ENCODE results near the gene FOLR1.
"Not testable (repeated sequence)": the region's sequence is repeated elsewhere in the genome, so short reads cannot be mapped to it uniquely, and the experiment has no call there.

The FOLR1 gene

DNA sequence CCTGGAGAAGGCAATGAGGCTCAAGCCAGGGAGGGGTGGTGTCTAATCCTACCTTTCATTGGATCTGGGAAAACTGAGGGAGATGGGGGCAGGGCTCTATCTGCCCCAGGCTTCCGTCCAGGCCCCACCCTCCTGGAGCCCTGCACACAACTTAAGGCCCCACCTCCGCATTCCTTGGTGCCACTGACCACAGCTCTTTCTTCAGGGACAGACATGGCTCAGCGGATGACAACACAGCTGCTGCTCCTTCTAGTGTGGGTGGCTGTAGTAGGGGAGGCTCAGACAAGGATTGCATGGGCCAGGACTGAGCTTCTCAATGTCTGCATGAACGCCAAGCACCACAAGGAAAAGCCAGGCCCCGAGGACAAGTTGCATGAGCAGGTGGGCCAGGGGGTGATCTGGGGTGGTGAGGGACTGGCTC lies at the start of gene FOLR1:
TSS of gene FOLR1 (plus strand) at position 180 of the 421 bp plus-strand sequence. CDS start at position 214, 34 bp downstream.
- DNase-seq = no peak

DNA sequence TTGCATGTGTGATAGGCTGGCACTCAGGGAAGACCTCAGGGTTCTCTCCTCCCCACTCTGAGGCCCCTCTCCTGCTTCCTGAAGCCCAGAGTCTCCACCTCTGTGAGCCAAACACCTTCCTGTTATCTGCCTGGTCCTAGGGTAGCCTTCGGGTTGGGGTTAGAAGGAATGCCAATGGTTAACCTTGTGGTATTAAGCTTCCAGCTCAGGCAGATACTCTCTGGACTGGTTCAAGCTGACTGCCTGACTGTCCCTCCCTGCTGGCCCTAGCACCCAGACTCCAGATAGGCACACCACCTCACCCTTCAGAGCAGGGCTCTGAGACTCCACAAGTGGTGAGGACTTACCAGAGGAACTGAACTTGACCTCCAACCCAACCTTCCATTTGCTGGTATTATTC lies 49.4 kb upstream of the FOLR1 start:
- DNase-seq = not testable (repeated sequence)

DNA sequence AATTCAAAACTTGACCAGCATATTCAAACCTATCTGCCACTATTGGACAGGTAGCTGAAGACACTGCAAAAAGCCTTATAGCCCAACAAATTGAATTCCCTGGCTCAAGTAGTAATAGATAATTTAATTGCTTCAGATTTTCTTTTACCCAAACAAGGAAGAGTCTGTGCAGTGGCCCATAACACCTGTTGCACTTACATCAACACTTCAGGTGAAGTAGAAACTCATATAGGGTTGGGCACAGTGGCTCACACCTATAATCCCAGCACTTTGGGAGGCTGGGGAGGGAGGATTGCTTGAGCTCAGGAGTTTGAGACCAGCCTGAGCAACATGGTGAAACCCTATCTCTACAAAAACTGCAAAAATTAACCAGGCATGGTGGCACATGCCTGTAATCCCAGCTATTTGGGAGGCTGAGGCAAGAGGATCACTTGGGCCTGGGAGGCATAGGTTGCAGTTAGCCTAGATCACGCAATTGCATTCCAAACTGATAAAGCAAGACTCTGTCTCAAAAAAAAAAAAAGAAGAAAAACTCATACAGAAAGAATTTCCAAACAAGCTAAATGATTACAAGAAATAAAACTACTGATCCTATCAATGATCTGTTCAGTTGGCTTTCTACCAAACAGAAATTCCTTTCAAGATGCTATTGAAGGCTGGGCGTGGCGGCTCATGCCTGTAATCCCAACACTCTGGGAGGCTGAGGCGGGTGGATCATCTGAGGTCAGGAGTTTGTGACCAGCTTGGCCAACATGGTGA lies 47.0 kb upstream of the FOLR1 start:
- no peak for DNase-seq

DNA sequence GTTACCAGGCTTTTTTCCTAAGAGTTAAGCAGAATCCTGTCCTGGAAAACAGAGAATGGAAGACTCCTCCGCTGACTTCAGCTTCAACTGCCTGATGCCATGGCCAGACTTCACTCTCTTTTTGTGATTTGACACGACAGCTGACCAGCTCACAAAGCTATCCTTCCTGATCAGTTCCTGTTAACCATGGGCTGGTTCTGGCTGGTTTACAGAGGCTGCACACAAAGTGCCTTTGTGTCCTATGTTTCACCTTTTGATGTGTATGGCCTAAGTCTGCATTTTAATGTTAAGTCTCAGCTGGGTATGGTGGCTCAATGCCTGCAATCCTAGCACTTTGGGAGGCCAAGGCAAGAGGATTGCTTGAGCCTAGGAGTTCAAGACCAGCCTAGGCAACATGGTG lies 45.3 kb upstream of the FOLR1 start:
- DNase-seq = no peak

DNA sequence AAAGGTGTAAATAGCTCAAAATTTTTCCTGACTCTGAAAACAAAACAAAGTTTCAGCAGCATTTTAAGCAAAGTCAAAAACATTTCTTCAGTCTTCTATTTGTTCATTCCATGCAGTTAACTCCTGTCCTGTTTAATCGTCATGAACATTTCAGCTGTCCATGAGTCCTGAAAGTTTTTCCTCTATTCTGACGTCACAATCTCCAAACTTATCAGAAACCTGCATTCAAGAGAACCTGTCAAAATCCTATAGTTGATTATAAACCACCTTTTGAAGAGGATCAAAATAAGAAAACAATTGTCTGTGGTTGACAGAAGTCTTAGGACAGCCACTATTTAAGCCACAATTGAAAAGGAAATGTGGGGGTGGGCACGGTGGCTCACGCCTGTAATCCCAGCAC lies 41.1 kb upstream of the FOLR1 start:
- DNase-seq = no peak

DNA sequence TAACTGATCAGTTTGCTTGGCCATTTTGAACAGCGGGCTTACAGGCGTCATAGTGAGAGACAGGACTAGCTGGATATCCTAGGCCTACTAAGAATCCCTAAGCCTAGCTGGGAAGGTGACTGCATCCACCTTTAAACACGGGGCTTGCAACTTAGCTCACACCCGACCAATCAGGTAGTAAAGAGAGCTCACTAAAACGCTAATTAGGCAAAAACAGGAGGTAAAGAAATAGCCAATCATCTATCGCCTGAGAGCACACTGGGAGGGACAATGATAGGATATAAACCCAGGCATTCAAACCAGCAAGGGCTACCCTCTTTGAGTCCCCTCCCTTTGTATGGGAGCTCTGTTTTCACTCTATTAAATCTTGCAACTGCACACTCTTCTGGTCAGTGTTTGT lies 38.1 kb upstream of the FOLR1 start:
- DNase-seq = not testable (repeated sequence)

DNA sequence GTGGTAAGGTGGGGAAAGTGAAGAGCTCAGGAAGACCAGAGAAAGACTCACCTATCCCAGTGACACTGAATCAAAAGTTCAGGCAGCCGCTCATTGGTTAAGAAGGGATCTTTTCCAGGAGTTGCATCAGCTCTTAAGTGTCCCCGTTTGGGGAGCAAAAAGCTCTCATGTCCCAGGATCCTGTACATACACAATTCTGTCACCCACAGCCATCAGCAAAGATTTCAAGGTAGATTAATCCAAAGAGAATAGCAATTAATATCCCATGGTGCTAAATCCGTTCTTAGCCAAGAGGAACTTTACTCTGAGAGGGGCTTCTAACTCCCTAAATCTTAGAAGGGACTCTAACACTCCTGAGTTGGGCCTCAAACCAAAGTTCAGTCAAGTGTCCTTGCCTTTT lies 37.1 kb upstream of the FOLR1 start:
- no peak for DNase-seq

DNA sequence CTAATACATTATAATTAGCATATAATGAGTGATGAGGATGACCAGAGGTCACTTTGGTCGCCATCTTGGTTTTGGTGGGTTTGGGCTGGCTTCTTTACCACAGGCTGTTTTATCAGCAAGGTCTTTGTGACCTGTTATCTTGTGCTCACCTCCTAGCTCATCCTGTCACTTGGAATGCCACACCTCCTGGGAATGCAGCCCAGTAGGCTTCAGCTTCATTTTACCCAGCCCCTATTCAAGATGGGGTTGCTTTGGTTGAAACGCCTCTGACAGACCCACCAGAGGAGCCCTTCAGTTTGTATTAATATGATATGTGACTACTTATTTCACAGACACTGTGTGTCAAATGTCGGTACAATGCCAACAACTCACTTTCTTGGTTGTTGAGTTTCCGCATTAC lies 36.2 kb upstream of the FOLR1 start:
- DNase-seq = no peak

DNA sequence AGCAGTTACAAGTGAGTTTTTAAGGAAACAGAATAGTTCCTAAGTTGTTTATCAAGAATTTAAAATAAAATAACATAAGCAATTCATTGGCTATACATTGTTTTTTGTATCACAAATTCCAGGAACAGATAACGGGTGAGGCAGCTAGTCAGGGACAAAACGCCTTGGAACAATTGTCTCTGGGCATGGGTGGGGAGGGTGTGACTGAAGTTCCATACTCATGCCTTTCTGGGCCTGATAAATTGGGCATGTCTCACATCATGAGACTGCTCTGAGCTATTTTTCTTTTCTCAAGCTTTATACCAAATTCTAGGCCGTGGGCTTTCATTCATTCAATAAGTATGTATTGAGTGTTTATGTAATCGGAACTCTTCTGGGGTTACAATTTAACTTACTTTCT lies 34.8 kb upstream of the FOLR1 start:
- no peak for DNase-seq

DNA sequence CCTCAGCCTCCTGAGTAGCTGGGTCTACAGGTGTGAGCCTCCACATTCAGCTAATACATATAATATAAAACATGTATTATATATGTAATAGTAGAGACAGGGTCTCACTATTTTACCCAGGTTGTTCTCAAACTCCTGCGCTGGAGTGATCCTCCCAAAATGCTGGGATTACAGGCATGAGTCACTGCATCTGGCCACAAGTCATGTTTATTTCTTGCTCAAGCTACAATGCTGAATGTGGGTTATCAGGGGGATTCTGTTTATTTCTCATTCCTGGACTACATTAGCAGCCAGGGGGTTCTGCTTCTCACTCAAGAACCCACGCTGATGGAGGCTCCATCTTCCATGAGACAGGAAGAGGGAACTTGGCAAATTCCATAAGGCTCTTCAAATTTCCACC lies 31.6 kb upstream of the FOLR1 start:
- no peak for DNase-seq

DNA sequence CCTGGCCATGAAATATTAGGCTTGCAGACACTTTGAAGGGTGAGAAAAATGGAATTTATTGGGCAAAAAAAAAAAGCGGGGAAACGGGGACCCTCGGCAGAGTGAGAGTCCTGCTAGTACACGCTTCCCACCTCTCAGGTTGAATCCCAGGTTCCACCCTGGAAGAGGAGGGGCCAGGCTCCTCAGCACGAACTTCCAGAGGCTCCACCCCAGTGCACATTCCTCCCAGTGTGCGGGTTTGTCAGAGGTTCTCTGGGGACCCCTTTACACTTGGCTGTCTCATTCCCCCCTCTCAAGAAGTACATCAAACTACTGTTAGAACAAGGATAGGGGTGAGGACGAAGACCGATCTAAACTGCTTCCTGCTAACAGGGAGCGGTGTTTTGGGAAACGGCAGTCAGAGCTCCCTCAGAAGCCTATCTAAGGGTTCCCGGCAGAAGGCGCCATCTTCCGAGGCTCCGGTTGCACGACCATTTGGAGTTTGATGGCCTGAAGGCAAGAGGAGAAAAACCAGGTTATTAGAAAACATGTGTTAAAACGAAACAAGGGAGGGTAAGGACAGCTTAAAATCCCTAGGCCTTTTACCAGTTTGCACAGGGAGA lies 28.9 kb upstream of the FOLR1 start:
- no peak for DNase-seq

DNA sequence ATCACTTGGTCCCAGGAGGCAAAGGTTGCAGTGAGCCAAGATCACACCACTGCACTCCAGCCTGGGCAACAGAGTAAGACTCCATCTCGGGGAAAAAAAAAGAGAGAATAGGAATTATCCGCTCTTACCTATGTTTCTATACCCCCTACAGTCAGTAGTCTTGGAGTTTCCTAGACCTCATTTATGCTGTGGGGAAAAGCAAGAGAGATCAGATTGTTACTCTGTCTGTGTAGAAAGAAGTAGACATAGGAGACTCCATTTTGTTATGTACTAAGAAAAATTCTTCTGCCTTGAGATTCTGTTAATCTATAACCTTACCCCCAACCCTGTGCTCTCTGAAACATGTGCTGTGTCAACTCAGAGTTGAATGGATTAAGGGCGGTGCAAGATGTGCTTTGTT lies 27.8 kb upstream of the FOLR1 start:
- not testable (repeated sequence) for DNase-seq

DNA sequence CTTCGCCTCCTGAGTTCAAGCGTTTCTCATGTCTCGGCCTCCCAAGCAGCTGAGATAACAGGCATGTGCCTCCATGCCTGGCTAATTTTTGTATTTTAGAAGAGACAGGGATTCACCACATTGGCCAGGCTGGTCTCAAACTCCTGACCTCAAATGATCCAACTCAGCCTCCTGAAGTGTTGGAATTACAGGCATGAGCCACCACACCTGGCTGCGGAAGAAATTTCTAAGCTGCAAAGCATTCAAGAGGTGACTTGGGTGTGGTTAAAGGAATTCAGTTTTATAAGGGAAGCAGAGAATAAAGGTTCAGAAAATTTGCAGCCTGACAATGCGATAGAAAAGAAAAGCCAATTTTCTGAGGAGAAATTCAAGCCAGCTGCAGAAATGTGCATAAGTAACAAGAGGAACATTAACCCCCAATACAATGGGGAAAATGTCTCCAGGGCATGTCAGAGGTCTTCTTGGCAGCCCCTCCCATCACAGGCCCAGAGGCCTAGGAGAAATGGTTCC lies 22.8 kb upstream of the FOLR1 start:
- DNase-seq = not testable (repeated sequence)

DNA sequence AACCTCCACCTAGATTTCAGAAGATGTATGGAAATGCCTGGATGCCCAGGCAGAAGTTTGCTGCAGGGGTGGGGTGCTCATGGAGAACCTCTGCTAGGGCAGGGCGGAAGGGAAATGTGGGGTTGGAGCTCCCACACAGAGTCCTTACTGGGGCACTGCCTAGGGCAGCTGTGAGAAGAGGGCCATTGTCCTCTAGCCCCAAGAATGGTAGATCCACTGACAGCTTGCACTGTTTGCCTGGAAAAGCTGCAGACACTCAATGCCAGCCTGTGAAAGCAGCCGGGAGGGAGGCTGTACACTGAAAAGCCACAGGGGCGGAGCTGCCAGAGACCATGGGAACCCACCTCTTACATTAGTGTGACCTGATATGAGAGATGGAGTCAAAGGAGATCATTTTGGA lies 22.2 kb upstream of the FOLR1 start:
- DNase-seq = not testable (repeated sequence)

DNA sequence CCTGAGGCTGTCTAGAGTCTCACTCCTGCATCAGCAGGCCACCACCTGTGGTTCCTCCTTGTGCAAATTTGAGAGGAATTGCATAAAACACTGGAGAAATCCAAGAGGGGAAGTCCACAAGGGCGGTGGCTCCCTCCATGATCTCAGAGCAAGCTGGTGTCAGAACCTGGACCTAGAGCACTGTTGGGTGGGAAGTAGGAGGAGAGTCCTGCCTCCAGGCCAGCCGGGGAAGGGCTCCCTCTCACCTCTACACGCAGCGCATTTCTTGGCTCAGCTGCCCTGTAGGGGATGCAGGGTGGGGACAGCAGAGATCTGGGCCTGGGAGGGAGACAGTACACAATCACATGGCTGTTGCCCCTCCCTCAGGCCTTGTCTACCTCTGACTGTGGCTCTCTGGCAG lies 19.9 kb upstream of the FOLR1 start:
- not testable (repeated sequence) for DNase-seq

DNA sequence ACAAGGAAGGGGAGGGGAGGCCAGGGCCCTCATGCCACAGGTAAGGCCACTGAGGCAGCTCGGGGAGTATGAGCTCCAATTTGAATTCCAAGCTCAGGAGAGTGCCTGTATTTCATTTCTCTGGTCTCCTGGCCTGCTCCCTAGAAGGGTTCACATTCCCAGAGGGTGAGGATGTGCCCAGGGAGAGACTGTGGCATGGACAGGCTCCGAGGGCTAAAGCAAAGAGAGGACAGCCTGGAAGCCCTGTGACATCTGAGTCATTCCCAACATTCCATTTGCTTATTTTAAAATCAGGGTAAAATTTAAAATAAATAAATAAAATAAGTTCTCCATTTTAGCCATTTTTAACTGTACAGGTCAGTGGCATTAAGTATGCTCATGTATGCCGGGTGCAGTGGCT lies 18.6 kb upstream of the FOLR1 start:
- no peak for DNase-seq

DNA sequence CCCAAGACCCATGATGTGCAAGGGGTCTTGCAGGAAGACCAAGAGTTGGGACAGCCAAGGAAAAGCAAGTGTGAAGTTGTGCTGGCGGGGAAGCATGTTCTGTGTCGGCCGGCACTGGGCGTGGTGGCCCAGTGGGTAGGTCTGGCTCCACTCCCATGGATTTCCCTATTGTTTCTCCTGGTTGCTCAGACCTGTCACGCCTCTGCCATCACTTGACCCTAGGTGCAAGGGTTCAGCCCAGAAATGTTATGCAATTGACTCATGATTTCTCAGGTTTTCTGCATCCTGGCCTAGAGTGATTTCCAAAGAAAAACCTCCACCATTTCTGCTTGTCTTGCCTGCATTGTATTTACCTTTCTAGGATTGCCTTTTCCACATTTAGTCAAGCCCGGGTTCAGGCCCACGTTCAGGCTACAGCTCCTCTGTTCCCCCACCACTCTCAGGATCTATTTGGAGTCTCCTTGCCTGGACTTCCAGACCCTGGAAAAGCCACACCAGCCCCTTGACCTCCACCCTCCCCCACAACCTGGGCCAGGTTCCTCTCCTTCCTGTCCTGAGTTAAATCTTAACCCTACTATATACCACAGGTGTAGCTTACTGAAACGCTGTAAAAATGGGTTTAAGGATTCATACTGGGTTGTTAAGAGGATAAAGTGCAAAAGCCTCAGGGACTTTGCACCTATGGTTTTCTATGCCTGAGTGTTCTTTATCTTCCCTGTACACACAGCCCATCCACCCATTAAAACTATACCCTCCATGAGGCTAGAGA lies 17.5 kb upstream of the FOLR1 start:
- DNase-seq = no peak

DNA sequence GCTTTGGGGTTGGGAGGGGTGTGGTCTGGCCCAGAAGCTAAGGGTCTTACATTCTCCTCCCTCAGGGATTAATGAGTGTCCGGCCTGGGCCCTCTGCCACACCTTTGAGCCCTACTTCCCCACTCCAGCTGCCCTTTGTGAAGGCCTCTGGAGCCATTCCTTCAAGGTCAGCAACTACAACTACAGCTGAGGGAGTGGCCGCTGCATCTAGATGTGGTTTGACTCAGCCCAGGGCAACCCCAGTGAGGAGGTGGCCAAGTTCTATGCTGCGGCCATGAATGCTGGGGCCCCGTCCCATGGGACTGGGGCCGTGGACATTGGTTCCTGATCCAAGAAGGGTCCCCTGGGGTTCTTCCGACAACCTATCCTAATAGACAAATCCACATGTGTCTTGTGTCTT lies 14.3 kb upstream of the FOLR1 start:
- DNase-seq = no peak

DNA sequence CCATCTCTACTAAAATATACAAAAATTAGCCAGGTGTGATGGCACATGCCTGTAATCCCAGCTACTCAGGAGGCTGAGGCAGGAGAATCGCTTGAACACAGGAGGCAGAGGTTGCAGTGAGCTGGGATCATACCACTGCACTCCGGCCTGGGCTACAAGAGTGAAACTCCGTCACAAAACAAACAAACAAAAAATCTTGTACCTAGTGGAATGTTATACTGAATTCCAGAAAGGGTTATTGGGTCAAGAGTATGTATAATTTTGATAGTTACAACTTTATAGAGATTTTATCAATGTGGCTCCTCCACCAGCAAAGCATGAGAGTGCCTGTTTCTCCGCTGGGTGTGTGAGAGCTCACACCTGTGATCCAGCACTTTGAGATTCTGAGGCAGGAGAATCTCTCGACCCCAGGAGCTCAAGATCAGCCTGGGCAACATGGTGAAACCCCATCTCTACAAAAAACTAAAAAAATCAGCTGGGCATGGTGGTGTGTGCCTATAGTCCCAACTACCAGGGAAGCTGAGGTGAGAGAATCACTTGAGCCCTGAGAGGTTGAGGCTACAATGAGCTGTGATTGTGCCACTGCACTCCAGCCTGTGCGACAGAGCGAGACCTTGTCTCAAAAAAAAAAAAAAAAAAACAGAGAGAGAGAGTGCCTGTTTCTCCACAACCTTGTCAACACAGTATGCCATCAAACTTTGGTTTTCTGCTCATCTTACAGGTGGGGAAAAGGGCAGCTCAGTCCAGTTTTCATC lies 12.7 kb upstream of the FOLR1 start:
- DNase-seq = no peak

DNA sequence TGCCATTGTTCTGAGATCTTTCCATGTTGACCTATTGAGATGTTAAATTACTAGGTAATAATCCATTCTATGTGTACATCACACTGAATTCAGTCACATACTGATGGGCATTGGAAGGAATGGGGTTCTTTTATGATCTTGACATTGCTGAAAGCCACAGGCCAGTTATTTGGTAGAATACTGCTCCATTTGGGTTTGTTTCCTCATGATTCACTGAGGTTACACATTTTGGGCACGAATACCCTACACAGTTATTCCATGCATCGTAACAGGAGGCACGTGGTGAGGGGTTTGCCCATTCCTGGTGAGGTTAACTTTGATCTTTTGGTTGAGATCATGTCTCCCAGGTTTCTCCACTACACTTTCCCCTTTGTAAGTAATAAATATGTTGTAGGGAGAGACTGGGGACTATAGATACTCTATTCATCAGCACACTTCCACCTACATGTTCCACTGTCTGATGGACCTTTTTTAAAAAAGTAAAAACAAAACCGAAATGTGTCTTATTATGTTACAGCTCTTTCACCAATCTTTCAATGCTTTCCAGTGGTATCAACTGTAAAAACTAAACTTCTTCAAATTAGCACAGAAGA lies 12.0 kb upstream of the FOLR1 start:
- DNase-seq = no peak

DNA sequence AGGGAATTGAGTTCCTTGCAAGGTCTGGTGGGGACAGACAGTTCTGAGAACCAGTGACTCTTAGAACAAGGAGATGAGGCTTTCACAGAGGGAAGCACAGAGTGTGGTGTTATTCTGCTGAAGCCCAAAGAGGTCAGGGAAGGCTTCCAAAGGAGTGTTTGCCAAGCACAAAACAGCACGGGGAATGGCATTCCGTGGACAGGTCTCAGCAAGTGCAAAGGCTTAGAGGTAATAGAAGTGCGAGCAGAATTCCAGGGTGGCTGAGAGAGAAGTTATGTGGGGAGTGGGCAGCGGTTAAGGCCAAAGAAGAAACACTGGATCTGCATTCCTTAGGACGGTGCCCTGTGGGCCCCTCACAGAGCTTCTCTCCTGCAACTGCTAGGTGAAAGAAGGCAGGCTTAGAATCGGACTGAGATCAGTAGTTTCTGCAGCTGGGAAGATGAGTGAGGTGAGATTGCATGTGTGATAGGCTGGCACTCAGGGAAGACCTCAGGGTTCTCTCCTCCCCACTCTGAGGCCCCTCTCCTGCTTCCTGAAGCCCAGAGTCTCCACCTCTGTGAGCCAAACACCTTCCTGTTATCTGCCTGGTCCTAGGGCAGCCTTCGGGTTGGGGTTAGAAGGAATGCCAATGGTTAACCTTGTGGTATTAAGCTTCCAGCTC lies 10.9 kb upstream of the FOLR1 start:
- DNase-seq = not testable (repeated sequence)

DNA sequence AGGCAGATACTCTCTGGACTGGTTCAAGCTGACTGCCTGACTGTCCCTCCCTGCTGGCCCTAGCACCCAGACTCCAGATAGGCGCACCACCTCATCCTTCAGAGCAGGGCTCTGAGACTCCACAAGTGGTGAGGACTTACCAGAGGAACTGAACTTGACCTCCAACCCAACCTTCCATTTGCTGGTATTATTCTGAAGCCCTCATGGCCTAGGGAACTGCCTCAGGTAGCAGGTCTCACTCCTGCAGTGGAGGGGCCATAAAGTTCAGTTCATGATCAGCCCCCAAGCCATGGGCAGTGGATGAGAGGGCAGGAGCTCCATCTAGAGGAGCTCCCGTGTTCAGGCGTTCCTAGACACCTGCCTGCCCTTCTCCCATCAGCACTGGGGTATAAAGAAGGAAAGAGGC lies 10.4 kb upstream of the FOLR1 start:
- not testable (repeated sequence) for DNase-seq
